ENCODE data around the gene ABCA5. TPM values are rescaled to one million over a fixed set of nuclear protein-coding genes. Genes with fewer than 3 reads are reported as not detected.

Gene ABCA5
- total and polyA plus RNA-seq, 2 donors (not counting 3 experiments of a cell fraction or from before 2014, with no cell fraction given): 9.3 to 23.2 TPM

- intact Hi-C loops (cut with micrococcal nuclease): no loop called here
- FAIRE-seq: no peak
- Histone ChIP-seq H4K20me1 (replicated peaks; ENCODE audit: control insufficient read depth, extremely low read depth, insufficient read depth, low read length) (no peaks in the 10 kb centered on the region), H3K36me3 (ENCODE audit: control insufficient read depth in 2 of 2, extremely low read depth in 1 of 2, insufficient read depth in 2 of 2, low read length in 2 of 2) (no peaks in the 10 kb centered on the region), H3K4me1 (ENCODE audit: control insufficient read depth, extremely low read depth, insufficient read depth, low read length) (peaks cover 8% of the 10 kb centered on the region), H3K27me3 (ENCODE audit: control insufficient read depth in 2 of 2, insufficient read depth in 2 of 2, low read length in 2 of 2) (no peaks in the 10 kb centered on the region), H3K27ac (ENCODE audit: insufficient read depth, low read depth, low read length) (no peak overlapping the region), H3K9me1 (replicated peaks; ENCODE audit: control insufficient read depth, extremely low read depth, insufficient read depth, low read length) (no peaks in the 10 kb centered on the region), H3K79me2 (ENCODE audit: control insufficient read depth, insufficient read depth, low read length) (peaks cover 3% of the 10 kb centered on the region), H3K9ac (replicated peaks; ENCODE audit: extremely low read depth, insufficient read depth, low read length) (no peak overlapping the region), H3K4me2 (ENCODE audit: insufficient read depth, low read length) (no peak overlapping the region), H2AFZ (ENCODE audit: low read depth, low read length) (no peak overlapping the region), H3K9me3 (replicated peaks; ENCODE audit: control insufficient read depth, insufficient read depth, low read length) (no peaks in the 10 kb centered on the region), H3K4me3 (replicated peaks in 1 of 3; ENCODE audit: insufficient read depth in 1 of 3, low read depth in 1 of 3, low read length in 3 of 3) (no peak overlapping the region)
- TF ChIP-seq, protein P1, sequence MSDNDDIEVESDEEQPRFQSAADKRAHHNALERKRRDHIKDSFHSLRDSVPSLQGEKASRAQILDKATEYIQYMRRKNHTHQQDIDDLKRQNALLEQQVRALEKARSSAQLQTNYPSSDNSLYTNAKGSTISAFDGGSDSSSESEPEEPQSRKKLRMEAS (IDR thresholded peaks at IDR 0.05; ENCODE audit: insufficient read depth, insufficient read length): no peak
- TF ChIP-seq, protein P2, sequence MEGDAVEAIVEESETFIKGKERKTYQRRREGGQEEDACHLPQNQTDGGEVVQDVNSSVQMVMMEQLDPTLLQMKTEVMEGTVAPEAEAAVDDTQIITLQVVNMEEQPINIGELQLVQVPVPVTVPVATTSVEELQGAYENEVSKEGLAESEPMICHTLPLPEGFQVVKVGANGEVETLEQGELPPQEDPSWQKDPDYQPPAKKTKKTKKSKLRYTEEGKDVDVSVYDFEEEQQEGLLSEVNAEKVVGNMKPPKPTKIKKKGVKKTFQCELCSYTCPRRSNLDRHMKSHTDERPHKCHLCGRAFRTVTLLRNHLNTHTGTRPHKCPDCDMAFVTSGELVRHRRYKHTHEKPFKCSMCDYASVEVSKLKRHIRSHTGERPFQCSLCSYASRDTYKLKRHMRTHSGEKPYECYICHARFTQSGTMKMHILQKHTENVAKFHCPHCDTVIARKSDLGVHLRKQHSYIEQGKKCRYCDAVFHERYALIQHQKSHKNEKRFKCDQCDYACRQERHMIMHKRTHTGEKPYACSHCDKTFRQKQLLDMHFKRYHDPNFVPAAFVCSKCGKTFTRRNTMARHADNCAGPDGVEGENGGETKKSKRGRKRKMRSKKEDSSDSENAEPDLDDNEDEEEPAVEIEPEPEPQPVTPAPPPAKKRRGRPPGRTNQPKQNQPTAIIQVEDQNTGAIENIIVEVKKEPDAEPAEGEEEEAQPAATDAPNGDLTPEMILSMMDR (IDR thresholded peaks at IDR 0.05; ENCODE audit: extremely low read depth in 1 of 2, insufficient read depth in 1 of 2, low read depth in 1 of 2, low read length in 2 of 2): no peak
- TF ChIP-seq POLR2AphosphoS5 (IDR thresholded peaks at IDR 0.05; ENCODE audit: insufficient read depth, low read depth, low read length) (no peak), GATA2 (IDR thresholded peaks at IDR 0.05; ENCODE audit: insufficient read depth, insufficient read length, low read depth, low read length) (no peak), EZH2 (IDR thresholded peaks at IDR 0.05; ENCODE audit: borderline replicate concordance, low read depth, low read length, severe bottlenecking) (no peak), MYC (IDR thresholded peaks at IDR 0.05; ENCODE audit: low read depth, low read length) (no peak), JUN (IDR thresholded peaks at IDR 0.05; ENCODE audit: borderline replicate concordance, insufficient read depth, insufficient read length, low read depth) (no peak), FOS (IDR thresholded peaks at IDR 0.05; ENCODE audit: borderline replicate concordance, insufficient read depth, low read length) (no peak), POLR2A (IDR thresholded peaks at IDR 0.05; ENCODE audit: low read depth, low read length) (no peak)
- ChIA-PET CTCF (no interaction called here), POLR2A (no interaction called here)
- no TSS peak for BruUV-seq (replicated peaks)
- DNase-seq (ENCODE audit: low read depth, low spot score): no peak
- dilution Hi-C loops (cut with MboI; ENCODE audit: extremely low pct_ligation_motif_present, low sequenced_read_pairs): no loop called here
Observed at GRCh38 chr17:69323806-69324205, 3.1 kb downstream of the ABCA5 start.
